GM12878 (cell line): ENCODE measurements around the gene FGGY.

Source experiments
- CTCF ChIP-seq, 3 experiments: IDR thresholded peaks in 2 of 3; conservative IDR thresholded peaks in 1 of 3; 2 replicates each; pipeline ENCODE4 v1.5.1; 2011; ENCODE audit warnings: low read depth in 3 of 3, low read length in 3 of 3, mild to moderate bottlenecking in 3 of 3, control low read depth in 2 of 3, moderate library complexity in 2 of 3, inconsistent platforms in 1 of 3, mixed read lengths in 1 of 3; ENCODE audit not compliant: control insufficient read depth in 2 of 3, insufficient read depth in 1 of 3; ENCODE audit errors: extremely low read depth in 1 of 3
- EZH2 ChIP-seq: IDR thresholded peaks from 2 replicates; pipeline ENCODE4 v1.6.1; 2012; ENCODE audit warnings: low read depth, mild to moderate bottlenecking, control low read depth, inconsistent platforms, low read length, borderline replicate concordance; ENCODE audit not compliant: control insufficient read depth

GRCh38 chr1:59485949-59486348 lies 189.1 kb downstream of the FGGY start:
- no peak for TF ChIP-seq EZH2
- TF ChIP-seq CTCF (IDR thresholded peaks at IDR 0.05 in 2 of 3, conservative IDR thresholded peaks at IDR 0.05 in 1 of 3; ENCODE audit: control insufficient read depth in 2 of 3, extremely low read depth in 1 of 3, insufficient read depth in 1 of 3, low read depth in 3 of 3, low read length in 3 of 3): no peak
